Stimulated activated CD8-positive, alpha-beta memory T cell treated with anti-CD3 and anti-CD28 coated beads, Interleukin-4, amount 100 ng/mL, for 24 hours (primary cell): ENCODE data around the gene KCNG3.
A peak's percentile ranks its signal among the peaks of the same experiment; 100 is the strongest.

Experiments used
- DNase-seq: peaks from one replicate; pipeline ENCODE4 v3.0.0-alpha.2; 2020; ENCODE audit warnings: low read depth

Gene KCNG3

GRCh38 chr2:42493468-42494354 is at the start of gene KCNG3:
TSS of gene KCNG3 (minus strand) at chr2:42493982. CDS start at chr2:42493501, 481 bp downstream.
- DNase-seq: peak; percentile 57

GRCh38 chr2:42542871-42543270 is 49.1 kb upstream of the KCNG3 start:
- DNase-seq: no peak

GRCh38 chr2:42537493-42537892 is 43.7 kb upstream of the KCNG3 start:
- DNase-seq: no peak

GRCh38 chr2:42532397-42532796 is 38.6 kb upstream of the KCNG3 start:
- no peak for DNase-seq

GRCh38 chr2:42523341-42523740 is 29.6 kb upstream of the KCNG3 start:
- DNase-seq: no peak

GRCh38 chr2:42522035-42522434 is 28.3 kb upstream of the KCNG3 start:
- DNase-seq: no peak

- DNase-seq: no peak
These were observed 25.8 kb upstream of the KCNG3 start for GRCh38 chr2:42519624-42520023.

GRCh38 chr2:42516418-42516901 is 22.7 kb upstream of the KCNG3 start:
- no peak for DNase-seq

- no peak for DNase-seq
These were observed 19.6 kb upstream of the KCNG3 start for GRCh38 chr2:42513252-42513918.

GRCh38 chr2:42510608-42511243 is 16.9 kb upstream of the KCNG3 start:
- no peak for DNase-seq

GRCh38 chr2:42510191-42510590 is 16.4 kb upstream of the KCNG3 start:
- DNase-seq: no peak

GRCh38 chr2:42504364-42505230 is 10.8 kb upstream of the KCNG3 start:
- DNase-seq: no peak

GRCh38 chr2:42503291-42503690 is 9.5 kb upstream of the KCNG3 start:
- DNase-seq: no peak

- DNase-seq: no peak
These were observed 4.7 kb upstream of the KCNG3 start for GRCh38 chr2:42498497-42498896.

GRCh38 chr2:42495611-42496010 is 1.8 kb upstream of the KCNG3 start:
- no peak for DNase-seq

- DNase-seq: no peak
These were observed 1.4 kb upstream of the KCNG3 start for GRCh38 chr2:42495234-42495581.

GRCh38 chr2:42494355-42495233 is 812 bp upstream of the KCNG3 start:
- DNase-seq: peak; percentile 64

- DNase-seq: no peak
These were observed 903 bp downstream of the KCNG3 start for GRCh38 chr2:42492691-42493467.

GRCh38 chr2:42488297-42488696 is 5.5 kb downstream of the KCNG3 start:
- no peak for DNase-seq
